OCI-LY3 (cell line): ENCODE results near the gene URB2.

ENCODE experiments used
- EZH2phosphoT487 ChIP-seq: fragments of 200-600 bp; shearing (Covaris generic); IDR thresholded peaks from 2 replicates; pipeline ENCODE4 v1.6.1; 2018; ENCODE audit warnings: antibody characterized with exemption, mixed run types, low read depth
- TF ChIP-seq, protein P1 (sequence below): fragments of 200-600, 300-600 bp; sonication (generic); IDR thresholded peaks from 2 replicates; pipeline ENCODE4 v1.5.1; 2014; ENCODE audit warnings: antibody characterized with exemption, low read length, low read depth

GRCh38 chr1:229608590-229608989 lies 17.5 kb upstream of the URB2 start:
- TF ChIP-seq, protein P1, sequence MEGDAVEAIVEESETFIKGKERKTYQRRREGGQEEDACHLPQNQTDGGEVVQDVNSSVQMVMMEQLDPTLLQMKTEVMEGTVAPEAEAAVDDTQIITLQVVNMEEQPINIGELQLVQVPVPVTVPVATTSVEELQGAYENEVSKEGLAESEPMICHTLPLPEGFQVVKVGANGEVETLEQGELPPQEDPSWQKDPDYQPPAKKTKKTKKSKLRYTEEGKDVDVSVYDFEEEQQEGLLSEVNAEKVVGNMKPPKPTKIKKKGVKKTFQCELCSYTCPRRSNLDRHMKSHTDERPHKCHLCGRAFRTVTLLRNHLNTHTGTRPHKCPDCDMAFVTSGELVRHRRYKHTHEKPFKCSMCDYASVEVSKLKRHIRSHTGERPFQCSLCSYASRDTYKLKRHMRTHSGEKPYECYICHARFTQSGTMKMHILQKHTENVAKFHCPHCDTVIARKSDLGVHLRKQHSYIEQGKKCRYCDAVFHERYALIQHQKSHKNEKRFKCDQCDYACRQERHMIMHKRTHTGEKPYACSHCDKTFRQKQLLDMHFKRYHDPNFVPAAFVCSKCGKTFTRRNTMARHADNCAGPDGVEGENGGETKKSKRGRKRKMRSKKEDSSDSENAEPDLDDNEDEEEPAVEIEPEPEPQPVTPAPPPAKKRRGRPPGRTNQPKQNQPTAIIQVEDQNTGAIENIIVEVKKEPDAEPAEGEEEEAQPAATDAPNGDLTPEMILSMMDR: no peak
- no peak for TF ChIP-seq EZH2phosphoT487
